GM19043 (cell line): ENCODE measurements around the gene CPPED1.
"Not testable (repeated sequence)": the region's sequence is repeated elsewhere in the genome, so short reads cannot be mapped to it uniquely, and the experiment has no call there.

Source experiments
- ATAC-seq: cut with Tn5 transposase; IDR thresholded peaks from one replicate; pipeline ENCODE4 v1.9.1; 2021; ENCODE audit warnings: low read depth; ENCODE audit not compliant: unreplicated experiment

Gene CPPED1

GRCh38 chr16:12771341-12771798 is 32.3 kb downstream of the CPPED1 start:
- no peak for ATAC-seq

- ATAC-seq = no peak
Observed at GRCh38 chr16:12769525-12769924, 34.2 kb downstream of the CPPED1 start.

GRCh38 chr16:12767897-12768296 is 35.8 kb downstream of the CPPED1 start:
- no peak for ATAC-seq

- no peak for ATAC-seq
Observed at GRCh38 chr16:12766853-12767252, 36.8 kb downstream of the CPPED1 start.

- not testable (repeated sequence) for ATAC-seq
Observed at GRCh38 chr16:12766208-12766607, 37.5 kb downstream of the CPPED1 start.

- ATAC-seq = no peak
Observed at GRCh38 chr16:12764813-12765488, 38.7 kb downstream of the CPPED1 start.

- ATAC-seq = no peak
Observed at GRCh38 chr16:12763517-12763916, 40.2 kb downstream of the CPPED1 start.

GRCh38 chr16:12760819-12761611 is 42.7 kb downstream of the CPPED1 start:
- ATAC-seq = no peak

GRCh38 chr16:12758670-12759558 is 44.8 kb downstream of the CPPED1 start:
- no peak for ATAC-seq

GRCh38 chr16:12758031-12758669 is 45.5 kb downstream of the CPPED1 start:
- no peak for ATAC-seq

- no peak for ATAC-seq
Observed at GRCh38 chr16:12757546-12757945, 46.1 kb downstream of the CPPED1 start.

- ATAC-seq = no peak
Observed at GRCh38 chr16:12754824-12755543, 48.7 kb downstream of the CPPED1 start.

- ATAC-seq = no peak
Observed at GRCh38 chr16:12753203-12754023, 50.3 kb downstream of the CPPED1 start.

- ATAC-seq = no peak
Observed at GRCh38 chr16:12752159-12752558, 51.5 kb downstream of the CPPED1 start.

GRCh38 chr16:12750554-12750918 is 53.2 kb downstream of the CPPED1 start:
- ATAC-seq = no peak

GRCh38 chr16:12749076-12749475 is 54.6 kb downstream of the CPPED1 start:
- no peak for ATAC-seq

- ATAC-seq = no peak
Observed at GRCh38 chr16:12747827-12748226, 55.9 kb downstream of the CPPED1 start.

GRCh38 chr16:12747261-12747660 is 56.4 kb downstream of the CPPED1 start:
- ATAC-seq = no peak

GRCh38 chr16:12744860-12745259 is 58.8 kb downstream of the CPPED1 start:
- ATAC-seq = no peak
